GM19240 (cell line): Measurements from ENCODE around the gene SPTBN2.
"Not testable (repeated sequence)": the region's sequence is repeated elsewhere in the genome, so short reads cannot be mapped to it uniquely, and the experiment has no call there.

Experiments
- DNase-seq: peaks from one replicate; pipeline ENCODE4 v3.0.0; 2011; ENCODE audit warnings: low spot score; ENCODE audit not compliant: insufficient read length

The SPTBN2 gene

GRCh38 chr11:66724167-66724566 lies 4.8 kb downstream of the SPTBN2 start:
- not testable (repeated sequence) for DNase-seq

GRCh38 chr11:66723693-66724092 lies 5.3 kb downstream of the SPTBN2 start:
- no peak for DNase-seq

GRCh38 chr11:66722745-66723651 lies 6.0 kb downstream of the SPTBN2 start:
- no peak for DNase-seq

GRCh38 chr11:66721939-66722338 lies 7.1 kb downstream of the SPTBN2 start:
- no peak for DNase-seq

- no peak for DNase-seq
Observed at GRCh38 chr11:66720899-66721470, 8.0 kb downstream of the SPTBN2 start.

GRCh38 chr11:66720223-66720898 lies 8.7 kb downstream of the SPTBN2 start:
- DNase-seq = no peak

- no peak for DNase-seq
Observed at GRCh38 chr11:66719111-66719872, 9.7 kb downstream of the SPTBN2 start.

GRCh38 chr11:66718320-66718971 lies 10.6 kb downstream of the SPTBN2 start:
- DNase-seq = no peak

GRCh38 chr11:66717925-66718319 lies 11.1 kb downstream of the SPTBN2 start:
- no peak for DNase-seq

- no peak for DNase-seq
Observed at GRCh38 chr11:66716996-66717395, 12.0 kb downstream of the SPTBN2 start.

GRCh38 chr11:66715346-66716085 lies 13.5 kb downstream of the SPTBN2 start:
- DNase-seq = no peak

- no peak for DNase-seq
Observed at GRCh38 chr11:66713746-66714480, 15.1 kb downstream of the SPTBN2 start.

- no peak for DNase-seq
Observed at GRCh38 chr11:66710384-66710930, 18.6 kb downstream of the SPTBN2 start.

GRCh38 chr11:66708701-66709100 lies 20.3 kb downstream of the SPTBN2 start:
- no peak for DNase-seq

- DNase-seq = no peak
Observed at GRCh38 chr11:66708094-66708493, 20.9 kb downstream of the SPTBN2 start.

GRCh38 chr11:66707486-66707885 lies 21.5 kb downstream of the SPTBN2 start:
- no peak for DNase-seq

GRCh38 chr11:66706989-66707388 lies 22.0 kb downstream of the SPTBN2 start:
- no peak for DNase-seq

- no peak for DNase-seq
Observed at GRCh38 chr11:66705587-66706335, 23.3 kb downstream of the SPTBN2 start.
